Activated T-helper 9 cell treated with anti-CD3 and anti-CD28 coated beads, Interleukin-2, amount 50 U/mL, for 16 hours (primary cell): Measurements from ENCODE around the gene MCF2L2.
"Not testable (repeated sequence)": the region's sequence is repeated elsewhere in the genome, so short reads cannot be mapped to it uniquely, and the experiment has no call there.

Source experiments
- DNase-seq: peaks from one replicate; pipeline ENCODE4 v3.0.0-alpha.2; 2020; ENCODE audit warnings: low read depth

MCF2L2 gene

GRCh38 chr3:183233966-183234365, 194.5 kb downstream of the MCF2L2 start:
- DNase-seq = no peak

GRCh38 chr3:183230826-183231225, 197.6 kb downstream of the MCF2L2 start:
- no peak for DNase-seq

GRCh38 chr3:183230251-183230650, 198.2 kb downstream of the MCF2L2 start:
- DNase-seq = not testable (repeated sequence)

- no peak for DNase-seq
Measured at GRCh38 chr3:183229178-183229577, 199.2 kb downstream of the MCF2L2 start.

- no peak for DNase-seq
Measured at GRCh38 chr3:183227586-183227985, 200.8 kb downstream of the MCF2L2 start.

GRCh38 chr3:183226333-183226890, 202.0 kb downstream of the MCF2L2 start:
- no peak for DNase-seq

GRCh38 chr3:183224180-183224970, 204.0 kb downstream of the MCF2L2 start:
- no peak for DNase-seq

- DNase-seq = no peak
Measured at GRCh38 chr3:183222631-183223235, 205.7 kb downstream of the MCF2L2 start.

- no peak for DNase-seq
Measured at GRCh38 chr3:183220828-183221227, 207.6 kb downstream of the MCF2L2 start.

GRCh38 chr3:183218826-183219225, 209.6 kb downstream of the MCF2L2 start:
- no peak for DNase-seq

- no peak for DNase-seq
Measured at GRCh38 chr3:183217548-183218332, 210.7 kb downstream of the MCF2L2 start.

- DNase-seq = no peak
Measured at GRCh38 chr3:183215591-183216202, 212.7 kb downstream of the MCF2L2 start.

- DNase-seq = no peak
Measured at GRCh38 chr3:183214277-183214612, 214.2 kb downstream of the MCF2L2 start.

- DNase-seq = no peak
Measured at GRCh38 chr3:183213415-183214276, 214.8 kb downstream of the MCF2L2 start.

- DNase-seq = no peak
Measured at GRCh38 chr3:183212565-183212964, 215.9 kb downstream of the MCF2L2 start.

- no peak for DNase-seq
Measured at GRCh38 chr3:183212096-183212495, 216.3 kb downstream of the MCF2L2 start.

GRCh38 chr3:183211352-183211751, 217.1 kb downstream of the MCF2L2 start:
- no peak for DNase-seq

- DNase-seq = no peak
Measured at GRCh38 chr3:183210862-183211341, 217.5 kb downstream of the MCF2L2 start.

GRCh38 chr3:183210341-183210740, 218.1 kb downstream of the MCF2L2 start:
- DNase-seq = no peak

- DNase-seq = no peak
Measured at GRCh38 chr3:183208800-183209199, 219.6 kb downstream of the MCF2L2 start.

- no peak for DNase-seq
Measured at GRCh38 chr3:183208260-183208659, 220.2 kb downstream of the MCF2L2 start.
